Measurements from ENCODE around the gene RANBP3. TPM values are rescaled to one million over a fixed set of nuclear protein-coding genes. Genes with fewer than 3 reads are reported as not detected.

The RANBP3 gene
- total and polyA plus RNA-seq, 2 experiments from 2014 or later, result 40.2 to 98.3 TPM

- no peak for TF ChIP-seq REST (IDR thresholded peaks at IDR 0.05; ENCODE audit: unreplicated experiment)
- no peak for TF ChIP-seq JUNB (IDR thresholded peaks at IDR 0.05; ENCODE audit: unreplicated experiment)
- no peak for TF ChIP-seq EZH2 (IDR thresholded peaks at IDR 0.05; ENCODE audit: low read depth, unreplicated experiment)
- TF ChIP-seq NANOG (IDR thresholded peaks at IDR 0.05; ENCODE audit: borderline replicate concordance), result no peak
Measured at GRCh38 chr19:5913739-5914357, 64.1 kb downstream of the RANBP3 start, which contains the start of gene CAPS (continued).

GRCh38 chr19:5911366-5911765 lies 66.6 kb downstream of the RANBP3 start:
- Histone ChIP-seq H3K4me1 (ENCODE audit: insufficient read depth) (no peaks in the 10 kb centered on the region), H3K4me3 (no peak overlapping the region), H3K9me2 (ENCODE audit: insufficient read depth) (no peaks in the 10 kb centered on the region), H3K27me3 (ENCODE audit: insufficient read depth) (no peaks in the 10 kb centered on the region), H3K79me2 (replicated peaks; ENCODE audit: insufficient read depth) (no peaks in the 10 kb centered on the region), H2AFZ (no peak overlapping the region), H3K36me3 (ENCODE audit: insufficient read depth) (no peaks in the 10 kb centered on the region), H3K27ac (ENCODE audit: low read depth) (no peak overlapping the region), H4K20me1 (replicated peaks; ENCODE audit: insufficient read depth) (no peaks in the 10 kb centered on the region; the same call in 1 of the 2 replicates), H3K4me2 (no peak overlapping the region), H3F3A (replicated peaks; ENCODE audit: low read depth) (no peaks in the 10 kb centered on the region)
- H3K4me3 Mint-ChIP-seq, result no peak overlapping the region
- DNase-seq (ENCODE audit: low spot score) (no peak), ATAC-seq (no peak)
- no peaks in the 10 kb centered on the region for H3K9me3 Mint-ChIP-seq
- H3K4me1 Mint-ChIP-seq, result no peaks in the 10 kb centered on the region
- H3K36me3 Mint-ChIP-seq (ENCODE audit: low read depth), result peaks cover under 1% of the 10 kb centered on the region; the same call in 2 of the 3 replicates
- H3K27me3 Mint-ChIP-seq (ENCODE audit: insufficient read depth, low read depth, poor library complexity), result peaks cover 4% of the 10 kb centered on the region
- no peak for TF ChIP-seq ZNF331 (CRISPR knock-in tag; IDR thresholded peaks at IDR 0.05; ENCODE audit: low read depth)
- TF ChIP-seq STAT1 (IDR thresholded peaks at IDR 0.05; ENCODE audit: unreplicated experiment), result no peak
- no peak for TF ChIP-seq EZH2 (IDR thresholded peaks at IDR 0.05; ENCODE audit: low read depth, unreplicated experiment)
- no peak for TF ChIP-seq NANOG (IDR thresholded peaks at IDR 0.05; ENCODE audit: borderline replicate concordance)
- TF ChIP-seq ZNF462 (CRISPR knock-in tag; IDR thresholded peaks at IDR 0.05), result no peak
- no peak for TF ChIP-seq EZH2phosphoT487 (IDR thresholded peaks at IDR 0.05; ENCODE audit: unreplicated experiment)
- no peak for TF ChIP-seq CTCF (conservative IDR thresholded peaks at IDR 0.05; ENCODE audit: low read depth in 2 of 2)
- H3K27ac Mint-ChIP-seq, result no peak overlapping the region
